DMS153 treated with DMSO at 0.1 percent for 48 hours (cell line): ENCODE measurements around the gene COG8.
"Not testable (repeated sequence)": the region's sequence is repeated elsewhere in the genome, so short reads cannot be mapped to it uniquely, and the experiment has no call there.

Experiments
- DNase-seq: peaks from one replicate; lab custom pipeline; 2025; ENCODE audit not compliant: unreplicated experiment; lab: John Stamatoyannopoulos, UW

The COG8 gene

GRCh38 chr16:69319826-69320739 is 19.3 kb downstream of the COG8 start:
- DNase-seq: no peak

- no peak for DNase-seq
Observed at GRCh38 chr16:69319381-69319780, 20.0 kb downstream of the COG8 start.

GRCh38 chr16:69318911-69319289 is 20.5 kb downstream of the COG8 start:
- no peak for DNase-seq

GRCh38 chr16:69318177-69318910 is 21.0 kb downstream of the COG8 start:
- DNase-seq: no peak

GRCh38 chr16:69316595-69317034 is 22.7 kb downstream of the COG8 start:
- no peak for DNase-seq

GRCh38 chr16:69315486-69316311 is 23.7 kb downstream of the COG8 start:
- no peak for DNase-seq

GRCh38 chr16:69314534-69314933 is 24.8 kb downstream of the COG8 start:
- DNase-seq: no peak

GRCh38 chr16:69313469-69313868 is 25.9 kb downstream of the COG8 start:
- no peak for DNase-seq

GRCh38 chr16:69311533-69312387 is 27.6 kb downstream of the COG8 start:
- no peak for DNase-seq

GRCh38 chr16:69310653-69311532 is 28.5 kb downstream of the COG8 start, which contains the start of gene VPS4A:
Gene VPS4A (plus strand): TSS chr16:69311350. CDS start chr16:69311512, 162 bp downstream.
- DNase-seq: peak; percentile 96

GRCh38 chr16:69309316-69309715 is 30.0 kb downstream of the COG8 start:
- DNase-seq: no peak

- DNase-seq: no peak
Observed at GRCh38 chr16:69307856-69308255, 31.5 kb downstream of the COG8 start.

GRCh38 chr16:69307091-69307490 is 32.3 kb downstream of the COG8 start:
- DNase-seq: no peak

GRCh38 chr16:69306031-69306430 is 33.3 kb downstream of the COG8 start:
- DNase-seq: no peak

- no peak for DNase-seq
Observed at GRCh38 chr16:69302301-69302700, 37.1 kb downstream of the COG8 start.

- no peak for DNase-seq
Observed at GRCh38 chr16:69301861-69302260, 37.5 kb downstream of the COG8 start.

GRCh38 chr16:69301187-69301586 is 38.2 kb downstream of the COG8 start:
- DNase-seq: no peak

GRCh38 chr16:69298261-69298660 is 41.1 kb downstream of the COG8 start:
- DNase-seq: no peak

- not testable (repeated sequence) for DNase-seq
Observed at GRCh38 chr16:69296771-69297170, 42.6 kb downstream of the COG8 start.
